H1 (cell line): Measurements from ENCODE around the gene NFASC. TPM values are rescaled to one million over a fixed set of nuclear protein-coding genes. Genes with fewer than 3 reads are reported as not detected.

Source experiments
- CTCF ChIA-PET: fragments of 300-600 bp; sonication (Branson Sonifier 250); formaldehyde crosslinking; loops from one replicate; lab custom pipeline; 2021; ENCODE audit not compliant: partially characterized antibody; lab: Charles Lee
- POLR2A ChIA-PET: fragments of 300-600 bp; sonication (Branson Sonifier 250); formaldehyde crosslinking; loops from one replicate; lab custom pipeline; 2021; ENCODE audit warnings: inconsistent platforms; ENCODE audit not compliant: partially characterized antibody; lab: Charles Lee
- DNase-seq, 2 experiments: peaks; one replicate each; pipeline versions ENCODE4 v3.0.0 to v3.0.0-alpha.2; 2010 to 2022; ENCODE audit warnings: low spot score in 2 of 2, low read depth in 1 of 2, mixed read lengths in 1 of 2
- FAIRE-seq: peaks from 2 replicates; lab custom pipeline; 2011; peaks lifted over from hg19 to GRCh38; lab: Jason Lieb, UNC
- H2AFZ ChIP-seq: 2 replicates; pipeline ENCODE4 v1.8.1; 2012; ENCODE audit warnings: low read length, inconsistent platforms
- H2AK5ac ChIP-seq: 2 replicates; pipeline ENCODE4 v1.6.1; 2013; ENCODE audit warnings: low read depth, low read length
- H2BK120ac ChIP-seq: replicated peaks from 2 replicates; pipeline ENCODE3; 2013; ENCODE audit warnings: low read depth, low read length, inconsistent platforms
- H2BK12ac ChIP-seq: 2 replicates; pipeline ENCODE4 v1.6.1; 2013; ENCODE audit warnings: low read depth, low read length
- H2BK15ac ChIP-seq: 2 replicates; pipeline ENCODE4 v1.6.1; 2013; ENCODE audit warnings: low read length
- H2BK20ac ChIP-seq: 2 replicates; pipeline ENCODE4 v1.6.1; 2013; ENCODE audit warnings: low read length
- H2BK5ac ChIP-seq: 2 replicates; pipeline ENCODE4 v1.6.1; 2013; ENCODE audit warnings: low read depth, low read length
- H3K14ac ChIP-seq: 2 replicates; pipeline ENCODE4 v1.6.1; 2013; ENCODE audit warnings: inconsistent platforms; ENCODE audit not compliant: insufficient read length
- H3K18ac ChIP-seq: 2 replicates; pipeline ENCODE4 v1.6.1; 2013; ENCODE audit warnings: low read length; ENCODE audit errors: extremely low read depth
- H3K23ac ChIP-seq: 2 replicates; pipeline ENCODE4 v1.6.1; 2013; ENCODE audit warnings: inconsistent platforms; ENCODE audit not compliant: insufficient read length
- H3K23me2 ChIP-seq: 2 replicates; pipeline ENCODE4 v1.6.1; 2013; ENCODE audit warnings: low read depth, low read length
- H3K27ac ChIP-seq: 2 replicates; pipeline ENCODE4 v1.6.1; 2011; ENCODE audit warnings: low read depth, low read length, inconsistent platforms
- H3K27me3 ChIP-seq, 4 experiments: replicated peaks in 1 of 4; 1 replicate in 1 of 4; 2 replicates in 3 of 4; pipeline versions ENCODE4 v1.6.1 to v1.8.1; 2011 to 2013; ENCODE audit warnings: low read length in 3 of 4, mild to moderate bottlenecking in 3 of 4, inconsistent platforms in 2 of 4, mixed read lengths in 2 of 4, moderate library complexity in 1 of 4; ENCODE audit not compliant: control insufficient read depth in 3 of 4, insufficient read depth in 3 of 4; ENCODE audit errors: extremely low read depth in 1 of 4
- H3K36me3 ChIP-seq, 4 experiments: 2 replicates each; pipeline versions ENCODE4 v1.6.1 to v1.8.1; 2011 to 2013; ENCODE audit warnings: mild to moderate bottlenecking in 4 of 4, low read length in 3 of 4, moderate library complexity in 2 of 4, control low read depth in 1 of 4, inconsistent platforms in 1 of 4; ENCODE audit not compliant: insufficient read depth in 4 of 4, control insufficient read depth in 2 of 4
- H3K4ac ChIP-seq: replicated peaks from 2 replicates; pipeline ENCODE3; 2013; ENCODE audit warnings: low read length, low read depth, mixed read lengths, inconsistent platforms; ENCODE audit not compliant: insufficient read length
- H3K4me1 ChIP-seq, 4 experiments: replicated peaks in 1 of 4; 1 replicate in 1 of 4; 2 replicates in 3 of 4; pipeline versions ENCODE4 v1.6.1 to v1.8.1; 2011 to 2013; ENCODE audit warnings: low read length in 3 of 4, inconsistent platforms in 2 of 4, mixed read lengths in 1 of 4; ENCODE audit not compliant: insufficient read depth in 4 of 4, control insufficient read depth in 3 of 4
- H3K4me2 ChIP-seq, 2 experiments: 2 replicates each; pipeline versions ENCODE4 v1.6.1 to v1.8.1; 2011 to 2013; ENCODE audit warnings: low read depth in 2 of 2, low read length in 2 of 2, control low read depth in 1 of 2, inconsistent platforms in 1 of 2, mild to moderate bottlenecking in 1 of 2; ENCODE audit not compliant: insufficient read depth in 1 of 2
- H3K4me3 ChIP-seq, 4 experiments: fragments of 200-600, 300-600 bp in 1 of 4; sonication (generic), shearing (Covaris generic), sonication (Bioruptor Twin) in 1 of 4; 2 replicates each; pipeline versions ENCODE4 v1.5.1 to v1.8.1; 2011 to 2016; ENCODE audit warnings: low read length in 4 of 4, low read depth in 3 of 4, control low read depth in 2 of 4, inconsistent platforms in 2 of 4, mild to moderate bottlenecking in 2 of 4, mixed read lengths in 1 of 4, moderate library complexity in 1 of 4; ENCODE audit not compliant: insufficient read depth in 2 of 4; ENCODE audit errors: extremely low read depth in 1 of 4
- H3K56ac ChIP-seq: replicated peaks from 2 replicates; pipeline ENCODE3; 2013; ENCODE audit warnings: low read depth, mild to moderate bottlenecking, mixed read lengths, low read length, inconsistent platforms; ENCODE audit not compliant: insufficient read length
- H3K79me1 ChIP-seq: 2 replicates; pipeline ENCODE4 v1.6.1; 2013; ENCODE audit warnings: low read depth, low read length, control low read depth
- H3K79me2 ChIP-seq, 2 experiments: 2 replicates each; pipeline versions ENCODE4 v1.6.1 to v1.8.1; 2012 to 2013; ENCODE audit warnings: low read length in 2 of 2, mild to moderate bottlenecking in 2 of 2, inconsistent platforms in 1 of 2; ENCODE audit not compliant: insufficient read depth in 2 of 2, control insufficient read depth in 1 of 2
- H3K9ac ChIP-seq, 4 experiments: replicated peaks in 1 of 4; 1 replicate in 1 of 4; 2 replicates in 3 of 4; pipeline versions ENCODE4 v1.6.1 to v1.8.1; 2011 to 2013; ENCODE audit warnings: low read depth in 3 of 4, low read length in 3 of 4, control low read depth in 2 of 4, mild to moderate bottlenecking in 2 of 4, moderate library complexity in 2 of 4, inconsistent platforms in 1 of 4; ENCODE audit errors: extremely low read depth in 1 of 4
- H3K9me3 ChIP-seq, 2 experiments: 2 replicates each; pipeline versions ENCODE4 v1.6.1 to v1.8.1; 2012 to 2013; ENCODE audit warnings: mild to moderate bottlenecking in 2 of 2, moderate library complexity in 2 of 2, control low read depth in 1 of 2, inconsistent platforms in 1 of 2, low read depth in 1 of 2, low read length in 1 of 2, mixed read lengths in 1 of 2; ENCODE audit not compliant: insufficient read depth in 2 of 2
- H4K20me1 ChIP-seq, 2 experiments: replicated peaks in 1 of 2; 2 replicates each; pipeline versions ENCODE3 to v1.8.1; 2011 to 2013; ENCODE audit warnings: inconsistent platforms in 2 of 2, low read length in 2 of 2, mild to moderate bottlenecking in 1 of 2; ENCODE audit not compliant: insufficient read depth in 2 of 2, control insufficient read depth in 1 of 2
- H4K5ac ChIP-seq: 2 replicates; pipeline ENCODE4 v1.6.1; 2013; ENCODE audit warnings: low read length, low read depth, mixed read lengths, inconsistent platforms; ENCODE audit not compliant: insufficient read length
- H4K8ac ChIP-seq: 2 replicates; pipeline ENCODE4 v1.8.0; 2013; ENCODE audit warnings: mild to moderate bottlenecking, moderate library complexity, low read length, inconsistent platforms; ENCODE audit not compliant: insufficient read depth; ENCODE audit errors: extremely low read depth
- H4K91ac ChIP-seq: replicated peaks from 2 replicates; pipeline ENCODE3; 2013; ENCODE audit warnings: low read length, mixed read lengths, inconsistent platforms; ENCODE audit not compliant: insufficient read length
- BCL11A ChIP-seq, 2 experiments: IDR thresholded peaks; one replicate each; pipeline ENCODE4 v1.6.1; 2011; ENCODE audit warnings: low read depth in 2 of 2, low read length in 2 of 2, mild to moderate bottlenecking in 2 of 2
- CBX5 ChIP-seq: fragments of 300-800, 300-1000 bp; sonication (generic); IDR thresholded peaks from 2 replicates; pipeline ENCODE4 v1.7.1; 2016; ENCODE audit warnings: antibody characterized with exemption, low read length, low read depth
- CHD2 ChIP-seq: IDR thresholded peaks from 2 replicates; pipeline ENCODE4 v1.6.1; 2012; ENCODE audit warnings: low read length, improper control_type of control experiment
- CTBP2 ChIP-seq: IDR thresholded peaks from 2 replicates; pipeline ENCODE4 v1.7.0; 2011; ENCODE audit warnings: borderline replicate concordance, mild to moderate bottlenecking, moderate library complexity, mixed read lengths, low read length; ENCODE audit not compliant: insufficient read depth, insufficient read length
- EZH2 ChIP-seq: fragments of 200-600 bp; sonication (generic); IDR thresholded peaks from 2 replicates; pipeline ENCODE4 v1.7.1; 2012; ENCODE audit warnings: low read depth, mild to moderate bottlenecking, moderate library complexity, low read length, inconsistent platforms; ENCODE audit not compliant: severe bottlenecking
- RAD21 ChIP-seq, 2 experiments: IDR thresholded peaks in 1 of 2; conservative IDR thresholded peaks in 1 of 2; 2 replicates each; pipeline ENCODE4 v1.6.1; 2011; ENCODE audit warnings: low read depth in 2 of 2, low read length in 2 of 2, improper control_type of control experiment in 1 of 2, inconsistent platforms in 1 of 2, mild to moderate bottlenecking in 1 of 2, moderate library complexity in 1 of 2
- RBBP5 ChIP-seq: IDR thresholded peaks from 2 replicates; pipeline ENCODE4 v1.7.1; 2012; ENCODE audit warnings: low read depth, mild to moderate bottlenecking, inconsistent platforms, low read length, moderate library complexity, borderline replicate concordance
- SUZ12 ChIP-seq: fragments of 200-600 bp; sonication (generic); IDR thresholded peaks from 2 replicates; pipeline ENCODE4 v1.6.1; 2012; ENCODE audit warnings: mild to moderate bottlenecking, inconsistent platforms, low read length, moderate library complexity, mixed read lengths
- YY1 ChIP-seq: IDR thresholded peaks from 2 replicates; pipeline ENCODE4 v1.6.1; 2011; ENCODE audit warnings: low read depth, mild to moderate bottlenecking, low read length
- WGBS, 2 experiments: shearing (Covaris generic) in 1 of 2; methylation state at CpG; one replicate each; pipeline versions ENCODE4 v1.1.6 to v1.1.7; 2013 to 2015; ENCODE audit warnings: low lambda C conversion rate in 2 of 2, mixed read lengths in 2 of 2, inconsistent platforms in 1 of 2, low coverage in 1 of 2, missing lambda C conversion rate in 1 of 2; ENCODE audit not compliant: insufficient replicate concordance in 2 of 2, insufficient coverage in 1 of 2, insufficient read length in 1 of 2; ENCODE audit errors: extremely low coverage in 1 of 2, missing lambda C conversion rate in 1 of 2; 5-methylcytosine and 5-hydroxymethylcytosine counted together
- polyA plus RNA-seq, 7 experiments: library from polyadenylated mRNA; depleted of rRNA in 3 of 7; stranded (reverse) in 5 of 7; unstranded in 2 of 7; fragments of >200 nt in 5 of 7; fragments of 200-250 nt in 2 of 7; gene quantifications; 1 replicate in 5 of 7; 2 replicates in 1 of 7; 4 replicates in 1 of 7; pipeline versions ENCODE4 v1.2.1 to v1.2.3, GENCODE V29; 2011 to 2013; ENCODE audit warnings: missing spikeins in 2 of 7, mixed read lengths in 2 of 7
- total RNA-seq: library from RNA; stranded (reverse); fragmentation: NEBNext Ultra II Directional; extraction: Animal tissue kit (Norgen Biotek cat#: 25700); gene quantifications from 2 replicates; pipeline ENCODE4 v1.2.1, GENCODE V29; 2021
- TF ChIP-seq, protein P1 (sequence below), 3 experiments: IDR thresholded peaks; 1 replicate in 2 of 3; 2 replicates in 1 of 3; pipeline versions ENCODE4 v1.5.1 to v1.6.1; 2011; ENCODE audit warnings: low read length in 3 of 3, mild to moderate bottlenecking in 3 of 3, inconsistent platforms in 2 of 3, low read depth in 1 of 3, moderate library complexity in 1 of 3; ENCODE audit not compliant: insufficient read depth in 1 of 3; ENCODE audit errors: control extremely low read depth in 1 of 3
- TF ChIP-seq, protein P2 (sequence below): IDR thresholded peaks from 2 replicates; pipeline ENCODE4 v1.6.1; 2012; ENCODE audit warnings: inconsistent platforms

NFASC gene
- total and polyA plus RNA-seq, 2 of the 8 experiments (the other 6 are each of a cell fraction or from before 2014, with no cell fraction given) = 5.0 to 15.2 TPM

DNA sequence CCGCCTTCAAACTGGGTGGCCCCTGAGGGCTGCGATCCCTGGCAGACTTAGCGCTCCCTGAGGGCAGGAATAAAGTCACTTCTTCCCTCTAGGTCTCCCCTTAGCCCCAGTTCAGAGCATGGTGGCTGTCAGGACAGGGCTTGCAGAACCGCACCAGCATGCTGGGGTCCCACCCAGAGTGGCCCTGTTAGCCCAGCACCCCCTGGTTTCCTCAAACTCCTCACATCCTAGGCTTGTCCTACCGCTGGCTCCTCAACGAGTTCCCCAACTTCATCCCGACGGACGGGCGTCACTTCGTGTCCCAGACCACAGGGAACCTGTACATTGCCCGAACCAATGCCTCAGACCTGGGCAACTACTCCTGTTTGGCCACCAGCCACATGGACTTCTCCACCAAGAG is 188.2 kb downstream of the NFASC start:
- H3K36me3 ChIP-seq = no peaks in the 10 kb centered on the region
- no peak overlapping the region for H3K14ac ChIP-seq
- no peaks in the 10 kb centered on the region for H3K79me1 ChIP-seq
- DNase-seq (no peak), FAIRE-seq (no peak)
- H3K4me1 ChIP-seq = peaks cover 0 to 4% (median 2%) of the 10 kb centered on the region in 4 experiments; a peak in 4 of 7 replicates
- no peak overlapping the region for H2AK5ac ChIP-seq
- H3K4me3 ChIP-seq = no peak overlapping the region
- no peak overlapping the region for H3K56ac ChIP-seq
- no peak overlapping the region for H3K4ac ChIP-seq
- 95% methylated on average over 12 of the region's 12 CpGs; no CpG with 5 or more reads in 1 of the 2 experiments for WGBS, 2 experiments
- no peaks in the 10 kb centered on the region for H3K23me2 ChIP-seq
- no peak overlapping the region for H4K91ac ChIP-seq
- no peak overlapping the region for H2BK12ac ChIP-seq
- no peak overlapping the region for H4K8ac ChIP-seq
- no peak overlapping the region for H4K5ac ChIP-seq
- H2BK20ac ChIP-seq = no peak overlapping the region
- CTCF ChIA-PET = interaction anchor here (1.3 to 38.9 kb wide), 4 partner anchors 10 to 71 kb away, joined by 3 to 1336 read pairs (median 34); partner anchors contain the start of gene CNTN2
- POLR2A ChIA-PET = no interaction called here
- H3K79me2 ChIP-seq = no peaks in the 10 kb centered on the region
- no peak overlapping the region for H3K23ac ChIP-seq
- no peaks in the 10 kb centered on the region for H3K27me3 ChIP-seq
- no peak overlapping the region for H2AFZ ChIP-seq
- no peak overlapping the region for H2BK120ac ChIP-seq
- H3K4me2 ChIP-seq = no peak overlapping the region
- H4K20me1 ChIP-seq = no peaks in the 10 kb centered on the region
- no peak overlapping the region for H3K18ac ChIP-seq
- no peak overlapping the region for H3K9ac ChIP-seq
- H2BK15ac ChIP-seq = no peak overlapping the region
- no peak overlapping the region for H3K27ac ChIP-seq
- no peak overlapping the region for H2BK5ac ChIP-seq
- no peaks in the 10 kb centered on the region for H3K9me3 ChIP-seq
- TF ChIP-seq RBBP5 (no peak), SUZ12 (no peak), CBX5 (no peak), YY1 (no peak), EZH2 (no peak), CTBP2 (no peak), BCL11A (IDR thresholded peaks at IDR 0.05; ENCODE audit: low read depth in 2 of 2, low read length in 2 of 2) (no peak), RAD21 (IDR thresholded peaks at IDR 0.05 in 1 of 2, conservative IDR thresholded peaks at IDR 0.05 in 1 of 2; ENCODE audit: low read depth in 2 of 2, low read length in 2 of 2) (no peak), CHD2 (no peak)
- TF ChIP-seq, protein P1, sequence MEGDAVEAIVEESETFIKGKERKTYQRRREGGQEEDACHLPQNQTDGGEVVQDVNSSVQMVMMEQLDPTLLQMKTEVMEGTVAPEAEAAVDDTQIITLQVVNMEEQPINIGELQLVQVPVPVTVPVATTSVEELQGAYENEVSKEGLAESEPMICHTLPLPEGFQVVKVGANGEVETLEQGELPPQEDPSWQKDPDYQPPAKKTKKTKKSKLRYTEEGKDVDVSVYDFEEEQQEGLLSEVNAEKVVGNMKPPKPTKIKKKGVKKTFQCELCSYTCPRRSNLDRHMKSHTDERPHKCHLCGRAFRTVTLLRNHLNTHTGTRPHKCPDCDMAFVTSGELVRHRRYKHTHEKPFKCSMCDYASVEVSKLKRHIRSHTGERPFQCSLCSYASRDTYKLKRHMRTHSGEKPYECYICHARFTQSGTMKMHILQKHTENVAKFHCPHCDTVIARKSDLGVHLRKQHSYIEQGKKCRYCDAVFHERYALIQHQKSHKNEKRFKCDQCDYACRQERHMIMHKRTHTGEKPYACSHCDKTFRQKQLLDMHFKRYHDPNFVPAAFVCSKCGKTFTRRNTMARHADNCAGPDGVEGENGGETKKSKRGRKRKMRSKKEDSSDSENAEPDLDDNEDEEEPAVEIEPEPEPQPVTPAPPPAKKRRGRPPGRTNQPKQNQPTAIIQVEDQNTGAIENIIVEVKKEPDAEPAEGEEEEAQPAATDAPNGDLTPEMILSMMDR (IDR thresholded peaks at IDR 0.05; ENCODE audit: control extremely low read depth in 1 of 3, insufficient read depth in 1 of 3, low read depth in 1 of 3, low read length in 3 of 3) = no peak
- TF ChIP-seq, protein P2, sequence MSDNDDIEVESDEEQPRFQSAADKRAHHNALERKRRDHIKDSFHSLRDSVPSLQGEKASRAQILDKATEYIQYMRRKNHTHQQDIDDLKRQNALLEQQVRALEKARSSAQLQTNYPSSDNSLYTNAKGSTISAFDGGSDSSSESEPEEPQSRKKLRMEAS = no peak
